ENCODE data around the gene MAPKAPK2.

The MAPKAPK2 gene

DNA sequence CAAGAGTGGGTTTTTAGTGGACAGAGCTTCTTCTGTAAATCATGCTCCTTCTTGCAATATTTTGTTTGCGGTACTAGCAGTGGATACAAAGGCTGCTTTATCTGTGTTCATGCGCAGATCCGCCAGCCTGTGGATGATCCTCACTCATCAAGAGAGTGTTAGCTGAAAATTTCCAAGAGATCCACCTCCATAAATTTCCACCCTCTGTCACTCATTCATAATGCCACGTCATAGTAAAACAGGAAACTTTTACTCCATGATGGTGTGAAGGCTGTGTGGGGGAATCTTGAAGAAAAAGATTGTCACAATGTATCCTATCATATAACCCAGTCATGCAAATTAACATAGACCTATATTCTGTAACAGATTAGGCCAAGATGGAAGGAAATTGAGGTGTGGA, 4.4 kb upstream of the MAPKAPK2 start:
- TF ChIP-seq, protein P1, sequence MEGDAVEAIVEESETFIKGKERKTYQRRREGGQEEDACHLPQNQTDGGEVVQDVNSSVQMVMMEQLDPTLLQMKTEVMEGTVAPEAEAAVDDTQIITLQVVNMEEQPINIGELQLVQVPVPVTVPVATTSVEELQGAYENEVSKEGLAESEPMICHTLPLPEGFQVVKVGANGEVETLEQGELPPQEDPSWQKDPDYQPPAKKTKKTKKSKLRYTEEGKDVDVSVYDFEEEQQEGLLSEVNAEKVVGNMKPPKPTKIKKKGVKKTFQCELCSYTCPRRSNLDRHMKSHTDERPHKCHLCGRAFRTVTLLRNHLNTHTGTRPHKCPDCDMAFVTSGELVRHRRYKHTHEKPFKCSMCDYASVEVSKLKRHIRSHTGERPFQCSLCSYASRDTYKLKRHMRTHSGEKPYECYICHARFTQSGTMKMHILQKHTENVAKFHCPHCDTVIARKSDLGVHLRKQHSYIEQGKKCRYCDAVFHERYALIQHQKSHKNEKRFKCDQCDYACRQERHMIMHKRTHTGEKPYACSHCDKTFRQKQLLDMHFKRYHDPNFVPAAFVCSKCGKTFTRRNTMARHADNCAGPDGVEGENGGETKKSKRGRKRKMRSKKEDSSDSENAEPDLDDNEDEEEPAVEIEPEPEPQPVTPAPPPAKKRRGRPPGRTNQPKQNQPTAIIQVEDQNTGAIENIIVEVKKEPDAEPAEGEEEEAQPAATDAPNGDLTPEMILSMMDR (IDR thresholded peaks at IDR 0.05; ENCODE audit: insufficient read depth, low read depth, low read length, missing control alignments), result no peak
- H3K4me3 ChIP-seq (ENCODE audit: low read depth, low read length), result no peak overlapping the region
- DNase-seq (ENCODE audit: low read depth), result no peak

DNA sequence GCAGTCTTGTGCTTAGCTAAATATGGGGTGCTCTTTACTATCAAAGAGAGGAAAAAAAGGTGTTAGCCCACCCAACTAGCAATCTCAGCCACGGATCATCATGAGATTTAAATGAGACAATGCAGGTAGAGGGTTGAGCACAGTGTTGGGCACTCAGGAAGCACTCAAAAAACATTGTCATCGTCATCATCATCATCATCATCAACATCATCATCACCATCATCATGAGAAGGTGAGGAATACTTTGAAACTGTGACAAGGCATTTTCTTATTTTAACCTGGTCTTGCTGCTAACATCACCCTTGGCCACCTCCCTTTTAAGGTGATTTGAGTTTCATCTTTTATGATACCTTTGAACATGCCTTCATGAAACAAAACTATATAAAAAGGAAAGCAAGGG, 3.3 kb upstream of the MAPKAPK2 start:
- TF ChIP-seq, protein P1 (IDR thresholded peaks at IDR 0.05; ENCODE audit: insufficient read depth, low read depth, low read length, missing control alignments), result no peak
- no peak overlapping the region for H3K4me3 ChIP-seq (ENCODE audit: low read depth, low read length)
- DNase-seq (ENCODE audit: low read depth), result no peak

DNA sequence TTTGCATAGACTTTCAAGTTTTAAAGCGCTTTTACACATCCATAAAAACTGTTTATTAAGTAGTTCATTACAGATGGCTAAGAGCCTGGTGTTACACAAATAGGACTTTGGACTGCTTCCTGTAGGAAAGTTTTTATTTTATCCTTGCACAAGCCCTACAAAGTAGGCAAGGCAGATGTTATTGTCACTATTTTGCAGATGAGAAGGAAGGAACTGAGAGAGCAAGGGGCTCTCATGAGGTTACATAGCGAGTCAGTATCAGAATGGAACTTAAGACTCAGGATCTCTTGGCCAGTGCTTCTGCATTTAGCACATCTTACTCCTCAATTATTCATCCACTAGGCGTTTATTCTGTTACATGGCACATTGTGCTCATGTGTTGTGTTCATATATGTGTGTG, 2.6 kb upstream of the MAPKAPK2 start:
- peak overlapping the region; percentile 0; the same call in 1 of the 2 replicates for H3K4me3 ChIP-seq (ENCODE audit: low read depth, low read length)
- TF ChIP-seq, protein P1 (IDR thresholded peaks at IDR 0.05; ENCODE audit: insufficient read depth, low read depth, low read length, missing control alignments), result no peak
- peak; percentile 66 for DNase-seq (ENCODE audit: low read depth)

DNA sequence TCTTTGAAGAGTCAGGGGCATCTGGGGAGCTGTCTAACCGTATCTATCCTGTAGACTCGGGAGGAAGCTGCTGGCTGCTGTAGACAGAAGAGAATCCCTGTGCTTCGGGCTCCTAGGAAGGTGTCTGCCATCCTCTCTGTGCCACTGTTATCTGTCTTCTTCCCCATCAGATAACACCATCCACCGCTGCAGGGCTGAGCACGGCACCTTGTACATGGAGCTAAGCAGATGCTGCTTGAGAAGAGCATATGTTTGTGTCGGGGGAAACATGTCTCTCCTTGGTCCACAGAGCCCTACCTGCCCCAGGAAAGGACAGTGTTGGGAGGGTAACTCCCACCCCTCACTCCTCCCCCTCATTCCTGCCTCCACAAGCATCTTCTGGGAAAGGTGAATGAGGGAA, 1.4 kb upstream of the MAPKAPK2 start:
- DNase-seq (ENCODE audit: low read depth), result no peak
- TF ChIP-seq, protein P1 (IDR thresholded peaks at IDR 0.05; ENCODE audit: insufficient read depth, low read depth, low read length, missing control alignments), result no peak
- no peak overlapping the region for H3K4me3 ChIP-seq (ENCODE audit: low read depth, low read length)

DNA sequence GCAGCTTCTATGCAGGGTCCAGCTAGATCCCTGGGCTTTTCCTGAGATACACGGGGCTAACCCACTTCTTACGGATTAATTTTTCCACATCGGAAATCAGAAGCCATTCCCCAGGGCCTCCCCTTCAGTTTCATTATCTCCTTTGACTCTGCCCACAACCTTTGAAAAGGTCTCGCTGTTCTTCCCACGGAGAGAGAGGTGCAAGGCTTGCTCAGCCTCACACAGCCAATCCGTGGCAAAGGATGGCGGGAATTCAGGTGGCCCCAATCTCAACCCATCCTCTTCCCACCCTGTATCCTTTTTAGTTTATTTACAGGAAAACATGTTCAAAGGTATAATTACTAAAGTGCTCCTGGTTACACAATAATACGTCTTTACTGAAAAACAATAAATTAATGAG, 702 bp upstream of the MAPKAPK2 start:
- TF ChIP-seq, protein P1 (IDR thresholded peaks at IDR 0.05; ENCODE audit: insufficient read depth, low read depth, low read length, missing control alignments), result no peak
- H3K4me3 ChIP-seq (ENCODE audit: low read depth, low read length), result no peak overlapping the region
- no peak for DNase-seq (ENCODE audit: low read depth)

DNA sequence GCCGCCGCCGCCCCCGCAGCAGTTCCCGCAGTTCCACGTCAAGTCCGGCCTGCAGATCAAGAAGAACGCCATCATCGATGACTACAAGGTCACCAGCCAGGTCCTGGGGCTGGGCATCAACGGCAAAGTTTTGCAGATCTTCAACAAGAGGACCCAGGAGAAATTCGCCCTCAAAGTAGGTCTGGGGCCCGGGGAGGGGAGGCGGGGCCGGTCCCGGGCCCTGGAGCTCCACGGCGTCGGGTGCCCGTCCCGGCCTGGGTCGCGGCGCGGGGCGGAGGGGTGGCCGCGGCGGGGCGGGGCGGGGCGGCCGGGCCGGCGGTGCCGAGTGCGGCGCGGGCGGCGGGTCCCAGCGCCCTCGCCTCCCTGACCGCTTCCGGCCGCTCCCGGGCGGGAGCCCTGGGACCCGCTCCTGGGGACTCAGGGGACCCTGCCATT, 646 bp downstream of the MAPKAPK2 start:
- peak overlapping the region; percentile 77 for H3K4me3 ChIP-seq (ENCODE audit: low read depth, low read length)
- TF ChIP-seq, protein P1 (IDR thresholded peaks at IDR 0.05; ENCODE audit: insufficient read depth, low read depth, low read length, missing control alignments), result no peak
- DNase-seq (ENCODE audit: low read depth), result peak; percentile 36

DNA sequence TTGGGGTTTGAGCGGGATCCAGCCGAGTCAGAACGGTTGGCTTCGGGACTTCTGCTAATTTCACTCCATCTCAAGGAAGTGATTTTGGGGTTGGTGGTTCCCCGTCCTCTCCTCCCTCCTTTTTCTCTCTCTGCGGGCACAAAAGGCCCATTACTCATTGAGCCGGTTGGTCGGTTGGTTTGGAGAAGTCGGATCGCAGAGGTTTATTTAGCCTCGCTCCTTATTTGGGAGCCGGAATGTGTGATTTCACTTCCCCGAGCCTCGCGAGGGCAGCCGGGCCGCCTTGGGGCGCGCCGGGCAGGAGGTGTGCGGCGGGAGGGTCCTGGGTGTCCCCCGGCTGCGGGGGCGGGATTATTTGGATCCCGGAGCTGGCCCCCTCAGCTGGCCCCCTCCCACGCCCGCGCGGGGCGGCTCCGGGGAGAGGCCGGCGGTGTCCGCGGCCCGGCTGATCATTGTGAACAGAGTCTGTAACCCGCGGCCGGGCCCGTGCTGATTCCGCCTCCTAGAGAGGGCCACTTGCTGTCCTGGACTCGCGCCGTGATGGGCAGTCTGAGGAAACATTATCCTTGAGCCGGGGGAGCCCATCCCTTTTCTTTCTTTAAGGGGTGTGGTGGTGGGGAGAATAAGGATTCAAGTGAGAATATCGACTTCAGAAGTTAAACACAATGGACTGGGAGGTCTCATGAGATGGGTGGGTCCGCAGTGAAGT, 1.2 kb downstream of the MAPKAPK2 start:
- TF ChIP-seq, protein P1 (IDR thresholded peaks at IDR 0.05; ENCODE audit: insufficient read depth, low read depth, low read length, missing control alignments), result no peak
- DNase-seq (ENCODE audit: low read depth), result peak; percentile 51
- H3K4me3 ChIP-seq (ENCODE audit: low read depth, low read length), result peak overlapping the region; percentile 77

Data from GM12865 (cell line).